Stimulated activated CD4-positive, alpha-beta T cell treated with anti-CD3 and anti-CD28 coated beads, Interleukin-12 subunit alpha, Interleukin-12 subunit beta, amount 100 ng/mL, for 4 hours (primary cell): ENCODE measurements around the gene DDAH2.

ENCODE experiments used
- DNase-seq: peaks from one replicate; pipeline ENCODE4 v3.0.0-alpha.2; 2020

Gene DDAH2

DNA sequence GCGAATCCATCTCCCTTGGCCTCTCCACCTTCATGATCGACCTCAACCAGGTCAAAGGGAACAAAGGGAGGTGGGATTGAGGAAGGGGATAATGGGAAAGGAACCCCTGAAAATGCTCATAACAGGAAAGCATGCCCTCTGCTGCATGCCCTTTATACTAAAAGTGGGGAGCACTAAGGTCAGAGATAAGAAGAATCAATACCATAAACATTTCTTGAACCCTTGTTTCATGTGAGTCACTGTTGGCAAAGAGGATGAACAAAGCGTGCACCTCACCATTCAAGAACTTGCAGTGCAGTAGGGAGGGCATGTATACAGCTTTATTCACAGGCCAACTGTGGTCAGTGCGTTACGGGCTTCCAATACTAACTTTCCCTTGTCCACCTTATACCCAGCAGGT, 31.7 kb upstream of the DDAH2 start:
- no peak for DNase-seq

- DNase-seq: no peak
These were observed 29.2 kb upstream of the DDAH2 start for GRCh38 chr6:31758281-31758680.

GRCh38 chr6:31752739-31753319, 23.7 kb upstream of the DDAH2 start:
- no peak for DNase-seq

DNA sequence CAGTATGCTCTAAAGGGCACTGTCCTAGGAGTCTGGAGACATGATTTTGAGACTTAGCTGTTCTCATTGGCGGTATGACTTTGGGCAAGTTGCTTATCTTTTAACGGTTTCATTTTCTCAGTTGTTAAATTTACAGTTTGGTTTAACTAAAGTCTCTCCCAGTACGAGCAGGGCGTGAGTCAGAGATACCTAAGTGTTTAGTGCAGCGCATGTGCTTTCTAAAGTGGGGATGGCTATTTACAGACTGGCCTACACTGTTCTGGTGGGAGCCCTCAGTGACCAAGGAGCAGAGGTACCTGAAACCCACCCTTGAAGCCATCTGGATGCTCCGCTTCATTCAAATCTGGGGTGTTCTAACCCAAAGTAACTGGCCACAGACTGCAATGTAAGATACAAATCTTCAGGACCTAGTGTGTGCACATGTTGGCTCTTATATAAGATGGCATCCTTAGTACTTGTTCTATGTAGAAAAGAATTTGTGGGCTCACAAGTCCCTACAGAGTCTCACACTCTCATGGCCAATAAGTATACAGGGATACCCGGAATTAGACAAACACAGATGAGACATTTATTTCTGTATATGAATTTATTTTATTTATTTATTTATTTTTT, 21.4 kb upstream of the DDAH2 start:
- no peak for DNase-seq

DNA sequence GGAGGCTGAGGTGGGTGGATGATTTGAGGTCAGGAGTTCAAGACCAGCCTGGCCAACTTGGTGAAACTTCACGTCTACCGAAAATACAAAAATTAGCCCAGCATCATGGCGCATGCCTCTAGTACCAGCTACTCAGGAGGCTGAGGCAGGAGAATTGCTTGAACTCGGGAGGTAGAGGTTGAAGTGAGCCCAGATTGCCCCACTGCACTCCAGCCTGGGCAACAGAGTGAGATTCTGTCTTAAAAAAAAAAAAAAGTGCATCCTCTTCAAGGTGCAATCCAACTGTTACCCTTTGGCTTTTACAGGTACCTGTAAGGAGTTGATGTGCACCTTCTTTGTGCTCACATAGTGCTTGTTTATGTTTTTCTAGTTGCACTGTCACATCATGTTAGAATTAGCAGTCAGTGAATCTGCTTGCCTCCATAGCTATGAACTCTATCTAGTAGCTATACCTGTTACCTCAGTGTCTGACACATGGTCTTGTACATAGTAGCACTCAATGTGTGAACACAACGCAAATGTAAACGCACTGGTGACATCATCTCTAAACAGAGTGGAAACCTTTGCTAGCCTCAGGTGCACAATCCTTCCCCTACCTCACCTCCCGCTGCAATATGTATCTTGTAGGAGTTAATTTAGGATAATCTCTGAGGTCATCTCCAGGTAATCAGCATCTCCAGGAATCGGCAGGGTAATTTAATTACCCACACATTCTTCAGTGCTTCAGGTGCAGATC, 20.4 kb upstream of the DDAH2 start:
- no peak for DNase-seq

GRCh38 chr6:31744422-31744821, 15.3 kb upstream of the DDAH2 start:
- no peak for DNase-seq

DNA sequence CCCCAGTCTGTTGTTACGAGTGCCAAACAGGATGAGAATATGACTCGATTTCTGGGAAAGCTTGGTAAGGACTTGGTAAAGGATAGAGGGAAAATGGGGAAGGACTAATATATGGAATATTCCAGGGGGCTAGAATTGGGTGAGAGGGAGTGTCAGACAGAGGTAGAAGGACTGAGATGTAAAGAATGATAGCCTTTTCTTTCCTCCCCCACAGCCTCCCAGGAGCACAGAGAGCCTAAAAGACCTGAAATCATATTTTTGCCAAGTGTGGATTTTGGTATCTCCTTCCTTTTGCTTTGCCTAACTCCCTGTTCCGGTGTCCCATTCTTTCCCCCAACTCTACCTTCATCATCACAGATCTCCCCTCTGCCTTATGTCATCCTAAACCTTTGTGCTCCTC, 13.8 kb upstream of the DDAH2 start:
- no peak for DNase-seq

- DNase-seq: no peak
These were observed 12.7 kb upstream of the DDAH2 start for GRCh38 chr6:31741815-31742214.

DNA sequence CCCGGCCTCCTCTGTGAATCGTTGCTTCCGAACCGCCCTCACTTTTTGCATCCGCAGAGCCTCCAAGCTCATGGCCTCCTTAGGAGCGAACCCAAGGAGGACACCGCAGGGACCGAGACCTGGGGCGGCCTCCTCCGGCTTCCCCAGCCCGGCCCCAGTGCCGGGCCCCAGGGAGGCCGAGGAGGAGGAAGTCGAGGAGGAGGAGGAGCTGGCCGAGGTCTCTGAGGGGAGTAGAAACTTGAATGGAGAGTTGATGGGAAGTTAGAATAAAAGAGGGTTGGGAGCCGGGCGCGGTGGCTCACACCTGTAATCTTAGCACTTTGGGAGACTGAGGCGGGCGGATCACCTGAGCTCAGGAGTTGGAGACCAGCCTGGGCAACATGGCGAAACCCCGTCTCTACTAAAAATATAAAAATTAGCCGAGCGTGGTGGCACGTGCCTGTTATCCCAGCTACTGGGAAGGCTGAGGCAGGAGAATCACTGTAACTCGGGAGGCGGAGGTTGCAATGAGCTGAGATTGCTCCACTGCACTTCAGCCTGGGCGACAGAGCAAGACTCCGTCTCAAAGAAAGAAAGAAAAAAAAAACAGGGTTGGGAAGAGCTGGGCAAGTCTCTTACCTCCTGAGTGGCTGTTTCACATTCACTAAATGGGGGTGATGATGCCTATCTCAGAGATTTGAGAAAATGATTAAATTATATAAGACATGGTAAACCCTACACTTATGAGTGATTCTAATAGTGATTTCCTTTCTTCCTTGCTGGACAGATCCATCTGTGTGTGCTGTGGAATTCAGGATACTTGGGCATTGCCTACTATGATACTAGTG, 11.5 kb upstream of the DDAH2 start:
- DNase-seq: no peak

GRCh38 chr6:31739639-31740396, 10.7 kb upstream of the DDAH2 start, which contains the start of gene MSH5:
MSH5 (plus strand) TSS chr6:31740005; CDS start chr6:31740467, 462 bp downstream.
- peak; percentile 94 for DNase-seq

- peak; percentile 40 for DNase-seq
These were observed 9.2 kb upstream of the DDAH2 start for GRCh38 chr6:31737991-31738979.

- DNase-seq: no peak
These were observed 8.4 kb upstream of the DDAH2 start for GRCh38 chr6:31737315-31737990.

GRCh38 chr6:31736768-31737314, 7.7 kb upstream of the DDAH2 start:
- no peak for DNase-seq

- DNase-seq: peak; percentile 78
These were observed 7.1 kb upstream of the DDAH2 start, which contains the start of gene CLIC1 for GRCh38 chr6:31736021-31736767. CLIC1 (minus strand) TSS chr6:31736530; CDS start chr6:31736300, 230 bp downstream.

- peak; percentile 30 for DNase-seq
These were observed 5.8 kb upstream of the DDAH2 start for GRCh38 chr6:31734821-31735406.

DNA sequence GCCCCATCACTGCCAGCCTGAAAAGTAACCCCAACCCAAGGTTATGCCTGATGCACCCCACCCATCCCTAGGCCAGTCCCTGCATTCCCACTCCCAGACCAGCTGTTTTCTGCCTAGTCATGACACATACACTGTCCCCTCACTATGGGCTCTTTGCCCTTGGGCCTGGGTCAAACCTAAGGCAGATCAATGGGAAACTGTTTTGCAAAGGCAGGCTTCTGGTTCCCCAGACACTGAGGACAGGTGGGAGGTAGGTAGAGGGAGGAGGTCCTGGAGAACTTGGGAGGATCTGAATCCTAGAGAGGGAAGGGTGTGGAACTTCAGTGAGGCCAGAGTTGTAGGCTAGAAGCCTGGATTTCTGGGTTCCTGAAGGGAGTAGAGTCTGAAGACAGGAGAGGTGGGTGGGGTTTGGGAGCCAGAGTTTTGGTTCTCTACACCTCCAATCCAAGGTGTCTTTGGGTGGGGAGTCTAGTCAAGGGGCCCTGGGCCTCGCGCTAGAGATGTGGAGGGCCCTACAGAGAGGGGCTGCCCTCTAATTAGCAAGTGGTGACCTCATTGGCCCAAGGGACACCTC, 5.2 kb upstream of the DDAH2 start:
- DNase-seq: no peak

- DNase-seq: no peak
These were observed 4.6 kb upstream of the DDAH2 start for GRCh38 chr6:31733734-31734133.

DNA sequence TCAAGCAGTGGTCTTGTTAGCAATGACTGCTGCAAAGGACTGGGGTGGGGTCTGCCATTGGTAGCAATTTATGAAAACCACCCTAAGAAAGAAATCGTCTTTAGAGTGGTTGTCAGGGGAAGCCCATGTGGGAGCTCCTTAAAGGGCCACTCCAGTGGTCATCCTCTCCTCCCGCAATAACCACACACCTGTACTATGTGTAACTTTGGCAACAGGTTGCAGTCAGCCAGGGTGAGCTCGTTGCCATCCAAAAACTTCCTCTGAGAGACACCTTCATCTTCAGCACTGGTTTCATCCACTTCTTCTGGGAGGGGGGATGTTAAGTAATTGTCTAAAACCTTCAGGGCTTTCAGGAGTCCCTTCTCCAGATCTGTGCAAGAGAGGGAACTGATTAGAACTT, 2.9 kb upstream of the DDAH2 start:
- no peak for DNase-seq

- no peak for DNase-seq
These were observed 1.6 kb upstream of the DDAH2 start for GRCh38 chr6:31730631-31731086.
